ENCODE data around the gene DNAJC3. TPM values are rescaled to one million over a fixed set of nuclear protein-coding genes. Genes with fewer than 3 reads are reported as not detected.

DNAJC3 gene
- total and polyA plus RNA-seq, 4 donors, result 32.0 to 121 (median 37.1) TPM

- Histone ChIP-seq H3K4me1 (ENCODE audit: control insufficient read depth in 4 of 4, insufficient read depth in 4 of 4, low read length in 3 of 4) (no peaks in the 10 kb centered on the region), H3K27ac (ENCODE audit: low read depth in 1 of 2, low read length in 2 of 2) (no peak overlapping the region), H3K36me3 (ENCODE audit: control insufficient read depth in 4 of 4, insufficient read depth in 3 of 4, low read depth in 1 of 4, low read length in 3 of 4) (no peaks in the 10 kb centered on the region), H3K4me3 (ENCODE audit: low read depth in 1 of 3, low read length in 3 of 3) (no peak overlapping the region), H3K9ac (ENCODE audit: low read depth in 1 of 2, low read length in 2 of 2) (no peak overlapping the region), H3K9me3 (ENCODE audit: control insufficient read depth in 4 of 4, low read length in 3 of 4) (no peaks in the 10 kb centered on the region), H3K27me3 (ENCODE audit: control insufficient read depth in 4 of 4, insufficient read depth in 4 of 4, low read length in 3 of 4) (no peaks in the 10 kb centered on the region)
- DNase-seq (ENCODE audit: low spot score), result no peak
- no peak for TF ChIP-seq YY1 (IDR thresholded peaks at IDR 0.05)
- no peak for TF ChIP-seq EGR1 (IDR thresholded peaks at IDR 0.05; ENCODE audit: low read depth in 2 of 2)
- TF ChIP-seq ZBTB33 (IDR thresholded peaks at IDR 0.05), result no peak
- no peak for TF ChIP-seq NR2F2 (IDR thresholded peaks at IDR 0.05)
- no peak for TF ChIP-seq TAF1 (conservative IDR thresholded peaks at IDR 0.05)
- no peak for TF ChIP-seq MAX (IDR thresholded peaks at IDR 0.05)
- no peak for TF ChIP-seq JUND (IDR thresholded peaks at IDR 0.05)
- TF ChIP-seq HNF4G (IDR thresholded peaks at IDR 0.05), result no peak
- TF ChIP-seq GABPA (IDR thresholded peaks at IDR 0.05 in 1 of 2, conservative IDR thresholded peaks at IDR 0.05 in 1 of 2), result no peak
- 93% methylated on average over 4 of the region's 4 CpGs for WGBS
Measured at GRCh38 chr13:95629071-95629470, 47.9 kb upstream of the DNAJC3 start.

DNA sequence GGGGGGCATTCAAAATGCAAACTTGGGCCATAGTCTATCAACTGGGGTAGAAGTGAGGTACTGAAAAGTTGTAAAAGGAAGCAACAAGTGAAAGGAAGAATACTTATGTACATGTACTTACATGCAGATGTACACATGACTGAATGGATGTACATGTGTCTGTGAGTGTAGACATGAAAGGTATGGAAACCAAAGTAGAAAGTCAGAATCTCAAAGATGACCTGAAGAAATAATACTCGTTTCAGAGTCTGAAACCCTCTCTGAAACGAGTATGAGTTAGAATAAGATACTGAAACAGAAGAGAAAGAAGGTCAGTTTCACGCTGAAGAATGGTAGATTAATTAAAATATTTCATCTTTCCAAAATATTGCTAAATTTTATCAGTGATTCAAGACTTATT, 46.3 kb upstream of the DNAJC3 start:
- no peaks in the 10 kb centered on the region for H3K4me1 ChIP-seq (ENCODE audit: control insufficient read depth in 4 of 4, insufficient read depth in 4 of 4, low read length in 3 of 4)
- no peaks in the 10 kb centered on the region for H3K36me3 ChIP-seq (ENCODE audit: control insufficient read depth in 4 of 4, insufficient read depth in 3 of 4, low read depth in 1 of 4, low read length in 3 of 4)
- 73% methylated on average over 3 of the region's 3 CpGs for WGBS
- H3K9me3 ChIP-seq (ENCODE audit: control insufficient read depth in 4 of 4, low read length in 3 of 4), result no peaks in the 10 kb centered on the region
- no peak overlapping the region for H3K27ac ChIP-seq (ENCODE audit: low read depth in 1 of 2, low read length in 2 of 2)
- DNase-seq (ENCODE audit: low spot score), result no peak
- H3K4me3 ChIP-seq (ENCODE audit: low read depth in 1 of 3, low read length in 3 of 3), result no peak overlapping the region
- no peak for TF ChIP-seq ZBTB33 (IDR thresholded peaks at IDR 0.05)
- no peak for TF ChIP-seq FOXA1 (IDR thresholded peaks at IDR 0.05)
- TF ChIP-seq GABPA (IDR thresholded peaks at IDR 0.05 in 1 of 2, conservative IDR thresholded peaks at IDR 0.05 in 1 of 2), result no peak
- TF ChIP-seq SP1 (IDR thresholded peaks at IDR 0.05), result no peak
- no peak for TF ChIP-seq JUND (IDR thresholded peaks at IDR 0.05)
- TF ChIP-seq CTCF (IDR thresholded peaks at IDR 0.05; ENCODE audit: low read depth, low read length, missing input control), result no peak
- no peak for TF ChIP-seq RXRA (IDR thresholded peaks at IDR 0.05)
- TF ChIP-seq EGR1 (IDR thresholded peaks at IDR 0.05; ENCODE audit: low read depth in 2 of 2), result no peak
- TF ChIP-seq TAF1 (conservative IDR thresholded peaks at IDR 0.05), result no peak
- TF ChIP-seq MAX (IDR thresholded peaks at IDR 0.05), result no peak
- H3K27me3 ChIP-seq (ENCODE audit: control insufficient read depth in 4 of 4, insufficient read depth in 4 of 4, low read length in 3 of 4), result no peaks in the 10 kb centered on the region
- no peak overlapping the region for H3K9ac ChIP-seq (ENCODE audit: low read depth in 1 of 2, low read length in 2 of 2)

All from liver (tissue), 9 donors.